OCI-LY3 (cell line): ENCODE measurements around the gene FHL2.

Experiments
- H2AFZ ChIP-seq: fragments of 200-600, 300-600 bp; shearing (Covaris generic); 2 replicates; pipeline ENCODE4 v1.6.0; 2014; ENCODE audit warnings: antibody characterized with exemption, low read depth, low read length
- H3K27ac ChIP-seq: fragments of 200-600, 300-600 bp; sonication (generic); 2 replicates; pipeline ENCODE4 v1.5.1; 2014; ENCODE audit warnings: mild to moderate bottlenecking, low read length, moderate library complexity, mixed read lengths
- H3K27me3 ChIP-seq: fragments of 200-600, 300-600 bp; sonication (generic); 2 replicates; pipeline ENCODE4 v1.6.1; 2014; ENCODE audit warnings: low read depth, low read length, mixed read lengths
- H3K36me3 ChIP-seq: fragments of 200-600, 300-600 bp; sonication (generic); replicated peaks from 2 replicates; pipeline ENCODE3; 2014; ENCODE audit warnings: low read depth, low read length, mixed read lengths
- H3K4me1 ChIP-seq: fragments of 300-600, 200-600 bp; sonication (generic); 2 replicates; pipeline ENCODE4 v1.6.1; 2014; ENCODE audit warnings: low read length, mixed read lengths
- H3K4me2 ChIP-seq: fragments of 200-600, 300-600 bp; sonication (generic); 2 replicates; pipeline ENCODE4 v1.6.1; 2014; ENCODE audit warnings: low read length, mixed read lengths
- H3K4me3 ChIP-seq: fragments of 300-600, 200-600 bp; sonication (generic); 2 replicates; pipeline ENCODE4 v1.5.1; 2014; ENCODE audit warnings: antibody characterized with exemption, mild to moderate bottlenecking, low read length, moderate library complexity
- H3K79me2 ChIP-seq: fragments of 300-600, 200-600 bp; shearing (Covaris generic); 2 replicates; pipeline ENCODE4 v1.6.1; 2014; ENCODE audit warnings: mild to moderate bottlenecking, low read length, mixed read lengths
- H3K9ac ChIP-seq: fragments of 300-600, 200-600 bp; shearing (Covaris generic); 2 replicates; pipeline ENCODE4 v1.6.0; 2014; ENCODE audit warnings: mild to moderate bottlenecking, low read length, moderate library complexity
- H3K9me3 ChIP-seq: fragments of 200-600, 300-600 bp; shearing (Covaris generic); 2 replicates; pipeline ENCODE4 v1.6.1; 2014; ENCODE audit warnings: low read length, mixed read lengths; ENCODE audit not compliant: insufficient read depth
- H4K20me1 ChIP-seq: fragments of 200-600, 300-600 bp; sonication (generic); 2 replicates; pipeline ENCODE4 v1.6.1; 2016; ENCODE audit warnings: low read length, mixed read lengths; ENCODE audit not compliant: insufficient read depth
- EZH2phosphoT487 ChIP-seq: fragments of 200-600 bp; shearing (Covaris generic); IDR thresholded peaks from 2 replicates; pipeline ENCODE4 v1.6.1; 2018; ENCODE audit warnings: antibody characterized with exemption, mixed run types, low read depth
- TF ChIP-seq, protein P1 (sequence below): fragments of 200-600, 300-600 bp; sonication (generic); IDR thresholded peaks from 2 replicates; pipeline ENCODE4 v1.5.1; 2014; ENCODE audit warnings: antibody characterized with exemption, low read length, low read depth

Gene FHL2

DNA sequence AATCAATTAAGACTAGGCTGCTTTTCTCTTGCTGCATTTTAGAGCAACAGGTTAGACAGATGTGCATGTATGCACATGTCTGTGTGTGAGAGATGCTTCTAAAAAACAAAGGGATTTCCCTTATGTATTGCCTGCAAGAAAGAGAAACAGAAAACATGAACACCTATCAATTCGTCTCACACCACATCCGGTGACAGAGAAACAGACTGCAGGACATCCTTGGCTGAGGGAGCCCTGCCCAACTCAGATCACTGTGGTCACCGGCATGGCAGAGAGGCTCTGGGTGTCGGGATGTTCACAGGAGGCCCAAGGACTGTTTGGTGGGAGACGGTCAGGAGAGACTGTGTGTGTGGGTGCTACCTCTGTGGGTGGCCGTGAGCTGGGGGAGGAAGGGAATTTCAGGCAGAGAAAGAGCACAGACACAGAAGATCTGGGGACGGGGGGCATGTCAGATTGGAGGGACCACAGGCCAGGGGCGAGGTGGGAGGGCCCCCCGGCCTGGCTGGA, 24.9 kb downstream of the FHL2 start:
- no peak overlapping the region for H3K27ac ChIP-seq
- H3K9ac ChIP-seq, result no peak overlapping the region
- no peaks in the 10 kb centered on the region for H4K20me1 ChIP-seq
- peaks cover 5% of the 10 kb centered on the region; the same call in 1 of the 2 replicates for H3K27me3 ChIP-seq
- H3K4me3 ChIP-seq, result no peak overlapping the region
- H3K36me3 ChIP-seq, result no peaks in the 10 kb centered on the region
- H3K4me1 ChIP-seq, result peaks cover 6% of the 10 kb centered on the region
- H3K9me3 ChIP-seq, result no peaks in the 10 kb centered on the region
- H3K79me2 ChIP-seq, result no peaks in the 10 kb centered on the region
- H3K4me2 ChIP-seq, result no peak overlapping the region
- no peak for TF ChIP-seq EZH2phosphoT487
- TF ChIP-seq, protein P1, sequence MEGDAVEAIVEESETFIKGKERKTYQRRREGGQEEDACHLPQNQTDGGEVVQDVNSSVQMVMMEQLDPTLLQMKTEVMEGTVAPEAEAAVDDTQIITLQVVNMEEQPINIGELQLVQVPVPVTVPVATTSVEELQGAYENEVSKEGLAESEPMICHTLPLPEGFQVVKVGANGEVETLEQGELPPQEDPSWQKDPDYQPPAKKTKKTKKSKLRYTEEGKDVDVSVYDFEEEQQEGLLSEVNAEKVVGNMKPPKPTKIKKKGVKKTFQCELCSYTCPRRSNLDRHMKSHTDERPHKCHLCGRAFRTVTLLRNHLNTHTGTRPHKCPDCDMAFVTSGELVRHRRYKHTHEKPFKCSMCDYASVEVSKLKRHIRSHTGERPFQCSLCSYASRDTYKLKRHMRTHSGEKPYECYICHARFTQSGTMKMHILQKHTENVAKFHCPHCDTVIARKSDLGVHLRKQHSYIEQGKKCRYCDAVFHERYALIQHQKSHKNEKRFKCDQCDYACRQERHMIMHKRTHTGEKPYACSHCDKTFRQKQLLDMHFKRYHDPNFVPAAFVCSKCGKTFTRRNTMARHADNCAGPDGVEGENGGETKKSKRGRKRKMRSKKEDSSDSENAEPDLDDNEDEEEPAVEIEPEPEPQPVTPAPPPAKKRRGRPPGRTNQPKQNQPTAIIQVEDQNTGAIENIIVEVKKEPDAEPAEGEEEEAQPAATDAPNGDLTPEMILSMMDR, result no peak
- H2AFZ ChIP-seq, result no peak overlapping the region

GRCh38 chr2:105373344-105373781, 25.5 kb downstream of the FHL2 start:
- Histone ChIP-seq H3K36me3 (no peaks in the 10 kb centered on the region), H3K27me3 (peaks cover 5% of the 10 kb centered on the region; the same call in 1 of the 2 replicates), H3K4me1 (peaks cover 6% of the 10 kb centered on the region), H4K20me1 (no peaks in the 10 kb centered on the region), H3K4me2 (no peak overlapping the region), H3K9ac (no peak overlapping the region), H2AFZ (no peak overlapping the region), H3K4me3 (no peak overlapping the region), H3K79me2 (no peaks in the 10 kb centered on the region), H3K9me3 (no peaks in the 10 kb centered on the region), H3K27ac (no peak overlapping the region)
- TF ChIP-seq, protein P1, result no peak
- no peak for TF ChIP-seq EZH2phosphoT487

DNA sequence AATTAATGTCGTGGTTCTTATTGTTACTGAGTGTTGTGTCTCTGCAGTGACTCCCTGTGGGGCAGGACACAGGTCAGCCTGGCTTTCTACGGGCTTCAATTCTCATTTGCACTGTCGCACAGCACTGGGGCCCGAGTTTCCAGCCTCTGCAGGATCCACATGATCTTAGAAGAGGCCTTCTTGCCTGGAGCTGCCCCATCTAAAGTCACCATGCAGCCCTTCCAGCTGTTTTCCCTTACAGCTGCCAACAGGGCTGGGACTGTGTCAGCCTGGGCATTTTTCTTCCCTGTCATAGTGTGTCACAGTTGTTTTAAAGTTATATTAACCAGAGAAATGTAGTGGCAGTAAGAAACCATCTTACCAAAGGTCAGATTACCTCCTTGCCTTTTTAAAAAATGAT, 27.0 kb downstream of the FHL2 start:
- Histone ChIP-seq H3K9me3 (no peaks in the 10 kb centered on the region), H3K36me3 (no peaks in the 10 kb centered on the region), H3K9ac (no peak overlapping the region), H3K4me1 (peaks cover 6% of the 10 kb centered on the region), H4K20me1 (no peaks in the 10 kb centered on the region), H3K27ac (no peak overlapping the region), H3K79me2 (no peaks in the 10 kb centered on the region), H3K4me3 (no peak overlapping the region), H3K27me3 (peaks cover 9% of the 10 kb centered on the region; the same call in 1 of the 2 replicates), H3K4me2 (no peak overlapping the region), H2AFZ (no peak overlapping the region)
- TF ChIP-seq EZH2phosphoT487, result no peak
- TF ChIP-seq, protein P1, result no peak

GRCh38 chr2:105371156-105371555, 27.7 kb downstream of the FHL2 start:
- H3K27ac ChIP-seq, result no peak overlapping the region
- no peak overlapping the region for H2AFZ ChIP-seq
- no peak overlapping the region for H3K9ac ChIP-seq
- no peak overlapping the region for H3K4me3 ChIP-seq
- no peak for TF ChIP-seq EZH2phosphoT487
- TF ChIP-seq, protein P1, result no peak
- no peaks in the 10 kb centered on the region for H4K20me1 ChIP-seq
- H3K27me3 ChIP-seq, result 0 out of 2 replicates have a peak, but pooled peaks cover 5% of the 10 kb centered on the region
- H3K9me3 ChIP-seq, result no peaks in the 10 kb centered on the region
- H3K4me1 ChIP-seq, result peaks cover 6% of the 10 kb centered on the region
- H3K79me2 ChIP-seq, result no peaks in the 10 kb centered on the region
- no peak overlapping the region for H3K4me2 ChIP-seq
- no peaks in the 10 kb centered on the region for H3K36me3 ChIP-seq
